DOHH2 (cell line): ENCODE measurements around the gene PAOX.

Source experiments
- H3F3A ChIP-seq: fragments of 200-600 bp; sonication (generic), shearing (Covaris generic); 2 replicates; pipeline ENCODE4 v1.6.0; 2016; ENCODE audit warnings: antibody characterized with exemption, mild to moderate bottlenecking; ENCODE audit not compliant: control insufficient read depth, insufficient read depth
- H3K27ac ChIP-seq: fragments of 200-600 bp; sonication (generic); 2 replicates; pipeline ENCODE4 v1.5.1; 2014; ENCODE audit warnings: low read depth, mild to moderate bottlenecking, low read length, moderate library complexity
- H3K27me3 ChIP-seq: fragments of 200-600 bp; sonication (generic); 2 replicates; pipeline ENCODE4 v1.6.1; 2014; ENCODE audit warnings: mild to moderate bottlenecking, low read length, mixed read lengths; ENCODE audit not compliant: control insufficient read depth
- H3K36me3 ChIP-seq: fragments of 200-600 bp; sonication (generic); 2 replicates; pipeline ENCODE4 v1.6.1; 2014; ENCODE audit warnings: mild to moderate bottlenecking, low read length, moderate library complexity, mixed read lengths; ENCODE audit not compliant: control insufficient read depth
- H3K4me1 ChIP-seq: fragments of 200-600 bp; sonication (generic); 2 replicates; pipeline ENCODE4 v1.6.1; 2014; ENCODE audit warnings: mild to moderate bottlenecking, low read length, mixed read lengths; ENCODE audit not compliant: control insufficient read depth
- H3K4me2 ChIP-seq: fragments of 200-600 bp; sonication (generic); 2 replicates; pipeline ENCODE4 v1.6.0; 2014; ENCODE audit warnings: mild to moderate bottlenecking, low read length, moderate library complexity
- H3K4me3 ChIP-seq: fragments of 200-600 bp; sonication (generic); 2 replicates; pipeline ENCODE4 v1.5.1; 2014; ENCODE audit warnings: mild to moderate bottlenecking, low read length, mixed read lengths
- H3K79me2 ChIP-seq: fragments of 200-600 bp; sonication (generic); 2 replicates; pipeline ENCODE4 v1.6.1; 2014; ENCODE audit warnings: mild to moderate bottlenecking, low read length, mixed read lengths; ENCODE audit not compliant: control insufficient read depth
- H3K9me2 ChIP-seq: fragments of 200-600 bp; sonication (generic); replicated peaks from 2 replicates; pipeline ENCODE4 v1.6.1; 2014; ENCODE audit warnings: mild to moderate bottlenecking, low read length, mixed read lengths; ENCODE audit not compliant: control insufficient read depth
- H3K9me3 ChIP-seq: fragments of 200-600 bp; sonication (generic); 2 replicates; pipeline ENCODE4 v1.6.1; 2014; ENCODE audit warnings: antibody characterized with exemption, low read length, mixed read lengths; ENCODE audit not compliant: control insufficient read depth, insufficient read depth
- H4K20me1 ChIP-seq: fragments of 200-600 bp; sonication (generic); 2 replicates; pipeline ENCODE4 v1.6.0; 2014; ENCODE audit warnings: low read depth, mild to moderate bottlenecking, antibody characterized with exemption, low read length, moderate library complexity; ENCODE audit not compliant: control insufficient read depth, insufficient read depth
- CTCF ChIP-seq: fragments of 200-600 bp; sonication (generic); IDR thresholded peaks from one replicate; pipeline ENCODE4 v1.5.1; 2014; ENCODE audit warnings: antibody characterized with exemption, mild to moderate bottlenecking, low read depth, low read length; ENCODE audit not compliant: poor library complexity, severe bottlenecking
- EZH2phosphoT487 ChIP-seq: fragments of 200-600 bp; sonication (generic); IDR thresholded peaks from 2 replicates; pipeline ENCODE4 v1.6.1; 2017; ENCODE audit warnings: borderline replicate concordance, mild to moderate bottlenecking, antibody characterized with exemption, low read length, moderate library complexity, mixed read lengths

PAOX gene

DNA sequence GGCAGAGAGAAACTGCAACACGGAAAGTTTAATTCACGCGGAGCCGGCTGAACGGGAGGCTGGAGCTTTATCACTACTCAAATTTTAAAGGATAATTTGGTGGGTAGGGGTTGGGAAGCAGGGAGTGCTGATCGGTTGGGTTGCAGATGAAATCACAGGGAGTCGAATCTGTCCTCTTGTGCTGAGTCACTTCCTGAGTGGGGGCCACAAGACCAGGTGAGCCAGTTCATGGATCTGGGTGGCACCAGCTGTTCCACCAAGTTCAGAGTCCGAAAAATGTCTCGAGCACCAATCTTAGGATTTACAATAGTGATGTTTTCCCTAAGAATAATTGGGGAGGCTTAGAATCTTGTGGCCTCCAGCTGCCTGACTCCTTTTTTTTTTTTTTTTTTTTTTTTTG is 35.5 kb upstream of the PAOX start:
- Histone ChIP-seq H3K36me3 (no peaks in the 10 kb centered on the region), H3K9me2 (no peaks in the 10 kb centered on the region), H3K4me2 (no peak overlapping the region), H3K27ac (no peak overlapping the region), H3K4me3 (no peak overlapping the region), H3K79me2 (no peaks in the 10 kb centered on the region), H4K20me1 (no peaks in the 10 kb centered on the region), H3K27me3 (no peaks in the 10 kb centered on the region), H3F3A (no peaks in the 10 kb centered on the region), H3K9me3 (peaks cover 11% of the 10 kb centered on the region; the same call in 1 of the 2 replicates), H3K4me1 (no peaks in the 10 kb centered on the region; the same call in 1 of the 2 replicates)
- TF ChIP-seq CTCF: no peak
- TF ChIP-seq EZH2phosphoT487: no peak

DNA sequence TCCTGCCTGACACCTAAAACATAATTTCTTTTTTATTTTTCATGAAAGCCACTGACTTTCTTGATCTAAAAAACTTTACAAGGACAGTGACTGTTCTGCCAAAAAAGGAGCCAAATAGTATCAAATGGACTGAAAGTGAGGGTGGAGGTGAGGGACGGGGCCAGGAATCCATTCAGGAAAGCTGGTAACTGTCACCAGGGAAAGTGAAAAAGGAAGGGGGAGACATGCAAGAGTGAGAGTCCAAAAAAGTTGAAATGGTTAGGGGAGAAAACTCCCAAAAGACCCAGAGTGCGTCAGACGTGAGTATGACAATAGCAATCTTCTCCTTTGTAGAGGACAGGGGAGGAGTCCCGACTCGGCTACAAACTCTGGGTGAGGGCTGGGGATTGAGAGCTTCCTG is 34.8 kb upstream of the PAOX start:
- Histone ChIP-seq H3K27me3 (no peaks in the 10 kb centered on the region), H3K9me3 (peaks cover 6% of the 10 kb centered on the region; the same call in 1 of the 2 replicates)

GRCh38 chr10:133346413-133346812 is 32.6 kb upstream of the PAOX start:
- Histone ChIP-seq H3K27me3 (no peaks in the 10 kb centered on the region), H3K4me2 (no peak overlapping the region), H3F3A (no peaks in the 10 kb centered on the region), H3K9me2 (no peaks in the 10 kb centered on the region), H4K20me1 (no peaks in the 10 kb centered on the region), H3K79me2 (no peaks in the 10 kb centered on the region), H3K4me3 (no peak overlapping the region), H3K36me3 (no peaks in the 10 kb centered on the region), H3K27ac (no peak overlapping the region), H3K4me1 (no peaks in the 10 kb centered on the region; the same call in 1 of the 2 replicates), H3K9me3 (no peaks in the 10 kb centered on the region)
- TF ChIP-seq CTCF (no peak), EZH2phosphoT487 (no peak)

More for the DNA sequence above, 34.8 kb upstream of the PAOX start:
- no peaks in the 10 kb centered on the region for H3K79me2 ChIP-seq
- H3F3A ChIP-seq: no peaks in the 10 kb centered on the region
- no peak overlapping the region for H3K27ac ChIP-seq
- H4K20me1 ChIP-seq: no peaks in the 10 kb centered on the region
- H3K4me3 ChIP-seq: no peak overlapping the region
- TF ChIP-seq CTCF (no peak), EZH2phosphoT487 (no peak)
- H3K36me3 ChIP-seq: no peaks in the 10 kb centered on the region
- no peaks in the 10 kb centered on the region; the same call in 1 of the 2 replicates for H3K4me1 ChIP-seq
- no peak overlapping the region for H3K4me2 ChIP-seq
- H3K9me2 ChIP-seq: no peaks in the 10 kb centered on the region
